HG02870 (cell line): ENCODE results near the gene FAM227A.

Experiments used
- ATAC-seq: cut with Tn5 transposase; IDR thresholded peaks from one replicate; pipeline ENCODE4 v1.9.1; 2021; ENCODE audit warnings: mild to moderate bottlenecking, moderate library complexity; ENCODE audit not compliant: unreplicated experiment

Gene FAM227A

DNA sequence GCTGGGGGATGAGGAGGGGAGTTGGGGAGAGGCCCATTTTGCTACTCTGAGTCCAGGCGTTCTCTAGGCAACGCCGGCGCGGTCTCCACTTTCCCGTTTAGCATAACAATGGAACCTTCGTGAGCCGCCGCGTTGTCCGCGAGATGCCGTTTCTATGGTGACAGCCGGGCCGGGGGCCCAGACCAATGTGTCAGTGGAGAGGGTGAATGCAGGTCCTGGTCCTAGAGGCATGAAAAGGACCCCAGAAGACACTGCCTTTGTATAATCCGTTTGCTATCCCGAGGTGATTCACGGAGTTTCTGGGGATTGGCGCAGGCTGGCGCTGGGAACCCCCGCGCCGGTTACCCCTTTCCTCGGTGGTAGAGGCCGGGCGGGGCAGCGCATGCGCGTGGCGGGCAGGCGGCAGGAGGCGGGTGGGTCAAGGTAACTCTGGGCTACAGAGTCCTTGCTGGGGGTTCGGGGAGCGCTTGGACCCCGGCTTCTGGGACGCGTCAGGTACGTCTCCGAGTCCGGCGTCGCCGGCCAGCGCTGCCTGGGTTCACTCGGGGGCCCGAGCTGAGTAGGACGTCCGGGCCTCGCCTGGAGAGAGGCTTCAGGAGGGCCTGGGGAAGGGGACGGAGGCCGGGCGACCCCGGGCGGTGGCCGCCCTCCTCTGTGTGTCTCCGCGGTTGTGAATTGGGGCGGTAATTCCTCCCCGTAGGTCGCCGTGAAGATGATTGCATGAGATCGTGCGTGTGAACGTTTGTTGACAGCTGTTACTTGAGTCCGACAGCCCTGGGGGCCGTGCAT lies at the start of gene FAM227A, which contains the start of gene CBY1:
TSS of gene FAM227A (minus strand) at position 137 of the 789 bp plus-strand sequence. CDS start 6,224 bp downstream, outside the sequence.
TSS of gene CBY1 (plus strand) at position 383 of the 789 bp plus-strand sequence. CDS start 11,417 bp downstream, outside the sequence.
- peak; percentile 65 for ATAC-seq

- ATAC-seq: peak; percentile 75
These were observed 49.3 kb upstream of the FAM227A start, which contains the start of gene GTPBP1 for GRCh38 chr22:38705235-38706100. Gene GTPBP1 (plus strand): TSS chr22:38705944. CDS start chr22:38705956, 12 bp downstream.

- no peak for ATAC-seq
These were observed 48.6 kb upstream of the FAM227A start for GRCh38 chr22:38704654-38705234.

DNA sequence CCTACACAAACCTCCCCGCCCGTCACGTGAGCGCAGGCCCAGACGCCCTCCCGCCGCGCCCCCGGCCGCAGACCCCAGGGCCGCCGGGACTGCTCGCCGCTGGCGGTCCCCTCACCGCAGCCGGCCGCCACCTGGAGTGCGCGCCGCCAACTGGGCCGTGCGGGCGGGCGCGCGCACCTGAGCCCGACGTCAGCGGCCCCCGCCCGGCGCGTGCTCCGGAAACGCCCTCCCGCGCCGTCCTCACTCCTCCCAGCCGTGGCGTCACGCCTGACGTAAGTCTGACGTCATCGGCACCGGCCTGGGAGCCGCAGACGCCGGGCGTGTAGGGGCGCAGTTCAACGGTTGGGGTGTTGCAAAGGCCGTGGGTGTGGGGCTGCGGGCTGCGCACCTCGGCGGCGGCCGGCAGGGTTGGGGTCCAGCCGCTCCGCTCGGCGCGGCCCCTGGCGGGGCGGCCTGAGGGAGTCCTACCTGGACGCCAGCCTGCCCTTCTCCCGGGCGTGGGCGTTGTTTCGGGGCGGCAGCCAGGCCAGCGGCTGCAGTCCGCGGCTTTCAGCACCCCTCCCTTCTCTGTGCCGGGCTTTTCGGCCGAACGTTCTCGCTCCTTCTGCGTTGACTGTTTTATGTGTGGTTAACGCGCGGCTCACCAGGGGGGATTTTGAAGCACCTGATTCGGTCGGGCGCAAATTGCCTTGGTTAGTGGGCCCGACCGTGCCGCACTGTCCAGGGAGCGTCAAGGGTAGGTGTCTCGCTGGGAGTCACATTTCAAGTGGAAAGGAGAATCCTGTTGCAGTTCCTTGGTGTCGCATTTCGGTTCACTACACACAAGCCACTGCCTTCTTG lies 44.8 kb upstream of the FAM227A start, which contains the start of gene JOSD1:
TSS of gene JOSD1 (minus strand) at position 155 of the 840 bp plus-strand sequence. CDS start 956 bp downstream, outside the sequence.
- ATAC-seq: peak; percentile 29

DNA sequence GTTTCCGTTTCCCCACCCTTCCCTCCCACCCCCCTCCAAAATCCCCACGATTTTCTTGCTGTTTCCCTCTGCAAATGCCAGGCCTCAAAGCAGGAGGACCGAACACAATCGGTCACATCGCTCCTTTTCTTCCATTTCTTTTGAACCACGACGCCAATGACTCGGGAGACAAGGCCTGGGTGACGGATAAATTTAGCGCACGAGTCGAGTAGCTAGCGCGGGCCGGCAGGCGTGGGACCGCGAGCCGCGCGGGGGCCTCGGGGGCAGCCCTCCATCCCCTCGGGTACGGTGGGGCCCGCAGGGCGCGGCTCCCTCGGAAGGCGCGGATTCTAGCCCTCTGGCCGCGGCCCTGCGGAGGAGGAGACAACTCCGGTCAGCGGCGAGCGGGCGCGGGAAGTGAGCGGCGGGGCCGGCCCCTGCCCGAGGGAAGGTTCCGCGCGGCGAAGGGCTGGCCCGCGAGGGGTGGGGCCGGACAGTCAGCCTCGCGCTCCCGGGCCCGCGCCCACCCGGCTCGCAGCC lies 44.1 kb upstream of the FAM227A start:
- peak; percentile 12 for ATAC-seq

GRCh38 chr22:38699784-38700183 lies 43.6 kb upstream of the FAM227A start:
- no peak for ATAC-seq

GRCh38 chr22:38699143-38699542 lies 43.0 kb upstream of the FAM227A start:
- ATAC-seq: no peak

DNA sequence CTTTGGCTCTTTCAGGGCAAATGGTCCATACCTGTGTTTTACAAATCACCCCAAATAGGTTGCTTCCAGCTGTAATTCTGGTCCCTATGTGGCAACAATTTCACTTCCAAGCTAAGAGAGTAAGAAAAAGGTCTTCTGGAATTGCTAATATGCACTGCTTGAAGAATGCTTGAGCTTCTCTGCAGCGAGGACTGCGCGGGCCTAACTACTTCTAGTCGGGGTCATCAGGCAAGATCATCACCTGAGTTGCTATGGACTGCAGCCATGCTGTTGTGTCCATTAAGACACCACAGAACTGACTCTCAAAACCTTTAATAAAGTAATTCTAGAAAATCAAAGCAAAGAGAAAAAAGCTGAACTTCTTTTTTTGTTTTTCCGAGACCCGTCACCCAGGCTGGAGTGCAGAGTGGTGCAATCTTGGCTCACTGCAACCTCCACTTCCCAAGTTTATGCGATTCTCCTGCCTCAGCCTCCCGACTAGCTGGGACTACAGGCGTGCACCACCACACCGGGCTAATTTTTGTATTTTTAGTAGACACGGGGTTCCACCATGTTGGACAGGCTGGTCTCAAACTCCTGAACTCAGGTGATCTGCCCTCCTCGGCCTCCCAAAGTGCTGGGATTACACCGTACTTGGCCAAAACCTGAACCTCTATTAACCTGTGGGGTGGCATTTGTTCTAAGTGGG lies 42.4 kb upstream of the FAM227A start:
- no peak for ATAC-seq

GRCh38 chr22:38697425-38698089 lies 41.4 kb upstream of the FAM227A start:
- ATAC-seq: no peak

DNA sequence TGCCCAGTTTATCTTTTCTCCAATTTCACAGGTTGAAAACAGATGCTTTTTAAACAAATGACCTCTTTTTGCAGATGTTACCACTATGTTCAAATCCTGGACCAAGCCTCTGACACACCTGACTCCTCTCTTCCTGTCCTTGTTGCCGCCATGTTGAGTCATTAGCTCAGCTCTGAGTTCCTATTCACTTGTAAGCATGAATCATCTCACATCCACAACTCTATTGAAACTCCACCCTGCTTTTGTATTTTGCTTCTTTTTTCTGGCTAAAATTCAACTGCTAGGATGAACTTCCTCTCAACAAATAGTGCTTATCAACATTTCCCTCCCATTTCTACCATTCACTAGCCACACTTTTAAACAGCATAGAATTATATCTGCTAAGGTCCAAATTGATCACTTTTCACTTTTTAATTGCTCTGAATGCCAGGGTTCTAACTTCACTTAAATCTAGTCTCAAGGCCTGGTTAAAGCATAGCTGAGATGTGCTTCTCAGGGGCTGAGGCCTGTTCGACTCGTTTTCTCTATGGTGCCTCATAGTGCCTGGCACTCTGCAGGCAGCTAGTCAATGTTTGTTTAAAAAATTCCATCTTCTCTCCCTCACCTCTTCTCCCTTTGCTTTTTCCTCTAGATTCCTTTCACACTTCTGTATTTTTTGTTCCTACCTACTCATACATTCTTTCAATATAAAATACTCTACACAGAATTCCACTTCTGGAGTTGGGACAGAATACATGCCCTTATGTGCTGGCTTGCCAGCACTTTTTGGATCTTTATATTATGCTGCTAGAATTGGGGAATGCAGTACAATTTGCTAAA lies 40.6 kb upstream of the FAM227A start:
- no peak for ATAC-seq

DNA sequence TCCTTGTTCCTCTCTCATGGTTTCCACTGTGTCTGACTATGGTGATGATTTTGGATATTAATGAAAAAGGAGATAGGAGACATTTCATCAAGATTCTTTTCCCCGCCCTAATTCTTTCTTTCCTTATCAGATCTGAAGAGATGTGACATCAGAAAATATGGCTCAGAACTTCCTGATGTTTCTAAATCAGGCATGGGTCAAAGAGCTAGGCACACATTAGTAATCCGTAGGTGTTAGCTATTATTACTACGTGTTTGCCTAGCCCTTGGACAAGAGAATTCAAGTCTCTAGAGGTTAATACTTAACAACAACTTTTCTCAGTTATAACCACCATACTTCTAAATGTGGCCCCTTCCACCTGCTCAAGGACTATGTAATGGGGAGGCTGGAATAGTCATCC lies 38.7 kb upstream of the FAM227A start:
- ATAC-seq: no peak

DNA sequence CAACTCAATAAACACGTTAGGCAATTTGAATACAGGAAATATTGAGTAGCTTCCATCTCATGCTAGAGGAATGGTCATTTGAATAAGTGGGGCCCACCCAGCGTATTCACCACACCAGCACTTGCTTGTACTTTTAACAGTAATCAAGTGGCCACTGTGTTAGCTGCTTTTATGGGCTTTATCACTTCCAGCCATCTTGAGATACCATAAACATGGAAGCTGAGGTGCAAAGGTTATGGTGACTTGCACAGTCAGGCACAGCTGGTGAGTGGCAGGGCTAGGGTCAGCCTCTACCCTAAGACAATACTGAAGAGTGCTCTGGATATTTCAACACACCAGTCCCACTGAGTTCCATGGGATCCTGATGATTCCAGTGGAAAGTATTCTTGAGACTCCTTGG lies 37.9 kb upstream of the FAM227A start:
- no peak for ATAC-seq

- no peak for ATAC-seq
These were observed 33.5 kb upstream of the FAM227A start for GRCh38 chr22:38689651-38690050.

DNA sequence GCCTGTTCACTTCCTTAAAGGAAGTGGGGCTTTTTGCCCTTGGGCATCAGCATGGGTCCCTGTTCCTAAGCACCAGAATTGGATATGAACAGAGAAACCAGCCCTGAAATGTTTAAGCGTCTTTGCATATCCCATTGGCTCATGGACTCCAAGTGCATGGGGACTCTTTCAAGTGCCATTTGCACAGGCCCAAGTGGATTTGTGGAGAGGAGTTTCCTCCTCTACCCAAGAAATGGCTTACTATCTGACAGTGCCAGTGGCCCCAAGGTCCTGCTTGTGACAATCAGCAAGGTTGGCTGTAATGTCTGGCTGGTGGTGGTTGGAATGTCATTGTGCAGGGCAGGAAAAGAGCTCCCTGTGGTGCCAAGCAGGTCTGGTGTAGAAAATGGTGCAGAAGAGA lies 29.6 kb upstream of the FAM227A start:
- ATAC-seq: no peak

DNA sequence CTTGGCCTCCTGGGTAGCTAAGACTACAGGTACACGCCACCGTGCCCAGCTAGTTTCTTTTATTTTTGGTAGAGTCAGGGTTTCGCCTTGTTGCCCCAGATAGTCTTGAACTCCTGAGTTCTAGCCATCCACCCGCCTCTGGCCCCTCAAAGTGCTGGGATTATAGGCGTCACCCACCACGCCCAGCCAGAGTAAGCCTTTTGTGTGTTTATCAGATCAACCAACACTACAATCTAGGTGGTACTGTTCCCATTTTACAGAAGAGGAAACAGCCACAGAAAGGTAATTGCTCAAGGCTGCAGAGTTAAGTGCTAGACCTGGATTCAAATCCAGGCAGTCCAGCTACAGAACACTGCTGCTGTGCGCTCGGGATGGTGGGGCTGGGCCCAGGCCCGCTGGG lies 28.7 kb upstream of the FAM227A start:
- ATAC-seq: no peak

DNA sequence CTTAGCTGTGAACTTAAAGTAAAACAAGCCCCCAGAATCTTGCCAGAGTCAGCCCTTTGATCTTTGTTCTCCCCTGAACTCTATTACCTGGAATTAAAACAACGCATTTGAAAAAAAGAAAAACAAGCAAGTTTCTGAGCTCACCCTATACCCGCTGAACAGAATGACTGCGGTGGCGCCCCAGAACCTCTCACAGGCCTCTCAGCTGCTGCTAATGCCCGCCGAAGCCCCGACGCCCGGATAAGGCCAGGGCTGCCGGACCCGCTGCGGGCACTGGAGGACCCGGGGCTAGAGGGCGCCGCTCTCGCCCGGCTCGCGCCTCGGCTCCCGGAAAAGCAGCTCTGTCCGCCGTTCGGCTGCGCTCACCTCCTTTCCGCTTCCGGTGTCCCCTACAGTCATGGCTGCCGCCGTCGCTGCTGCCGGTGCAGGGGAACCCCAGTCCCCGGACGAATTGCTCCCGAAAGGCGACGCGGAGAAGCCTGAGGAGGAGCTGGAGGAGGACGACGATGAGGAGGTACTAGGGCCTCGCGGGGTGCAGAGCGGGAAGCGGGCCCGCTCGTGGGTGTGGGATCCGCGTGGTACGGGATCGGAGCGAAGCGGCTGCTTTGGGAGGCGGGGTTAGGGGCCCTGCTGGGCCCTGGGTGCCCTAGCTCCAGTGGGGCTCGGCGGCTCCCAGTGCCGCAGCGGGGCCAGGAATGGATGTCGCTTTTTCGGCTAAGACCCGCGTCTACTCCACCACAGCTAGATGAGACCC lies 25.6 kb upstream of the FAM227A start, which contains the start of gene TOMM22:
TSS of gene TOMM22 (plus strand) at position 376 of the 754 bp plus-strand sequence. CDS start at position 398, 22 bp downstream.
- ATAC-seq: peak; percentile 91

GRCh38 chr22:38675833-38676232 lies 19.6 kb upstream of the FAM227A start:
- no peak for ATAC-seq
